Thoracic aorta (tissue), 2 donors: Measurements from ENCODE around the gene POU1F1. TPM values are rescaled to one million over a fixed set of nuclear protein-coding genes. Genes with fewer than 3 reads are reported as not detected.

Source experiments
- ATAC-seq: fragments of 150-250 bp; one replicate; pipeline ENCODE4 v1.8.0; 2017; ENCODE audit warnings: low read depth; ENCODE audit not compliant: insufficient number of reproducible peaks, low FRiP score
- DNase-seq: peaks from one replicate; pipeline ENCODE4 v3.0.0-alpha.2; 2020; ENCODE audit warnings: low spot score
- H3K27ac ChIP-seq, 2 donors: fragments of 200-600 bp; sonication (generic); 1 replicate in 1 of 2; 2 replicates in 1 of 2; pipeline ENCODE4 v1.5.1; 2016; ENCODE audit warnings: mild to moderate bottlenecking in 2 of 2, moderate library complexity in 2 of 2
- H3K27me3 ChIP-seq: fragments of 200-600 bp; sonication (generic); replicated peaks from 2 replicates; pipeline ENCODE4 v1.6.0; 2016; ENCODE audit warnings: mild to moderate bottlenecking; ENCODE audit not compliant: insufficient read depth
- H3K36me3 ChIP-seq: fragments of 200-600 bp; sonication (generic); one replicate; pipeline ENCODE4 v1.5.1; 2016
- H3K4me1 ChIP-seq, 2 donors: fragments of 200-600 bp; sonication (generic); 1 replicate in 1 of 2; 2 replicates in 1 of 2; pipeline versions ENCODE4 v1.5.1 to v1.6.0; 2016; ENCODE audit warnings: low read depth in 2 of 2, mild to moderate bottlenecking in 1 of 2; ENCODE audit not compliant: control insufficient read depth in 1 of 2
- H3K4me3 ChIP-seq: fragments of 200-600 bp; sonication (generic); 2 replicates; pipeline ENCODE4 v1.5.1; 2016; ENCODE audit warnings: mild to moderate bottlenecking
- H3K9me3 ChIP-seq: fragments of 200-600 bp; sonication (generic); 2 replicates; pipeline ENCODE4 v1.5.1; 2016
- total RNA-seq, 2 donors: library from RNA; depleted of rRNA; stranded (reverse); fragments of >200 nt; gene quantifications; one replicate each; pipeline versions ENCODE4 v1.1.0 to v1.2.3, GENCODE V29; 2016
- TF ChIP-seq, protein P1 (sequence below): fragments of 200-600 bp; sonication (generic); IDR thresholded peaks from one replicate; pipeline ENCODE4 v1.5.1; 2019; ENCODE audit warnings: antibody characterized with exemption

Gene POU1F1
- total RNA-seq, 2 donors from 2014 or later, result not detected

DNA sequence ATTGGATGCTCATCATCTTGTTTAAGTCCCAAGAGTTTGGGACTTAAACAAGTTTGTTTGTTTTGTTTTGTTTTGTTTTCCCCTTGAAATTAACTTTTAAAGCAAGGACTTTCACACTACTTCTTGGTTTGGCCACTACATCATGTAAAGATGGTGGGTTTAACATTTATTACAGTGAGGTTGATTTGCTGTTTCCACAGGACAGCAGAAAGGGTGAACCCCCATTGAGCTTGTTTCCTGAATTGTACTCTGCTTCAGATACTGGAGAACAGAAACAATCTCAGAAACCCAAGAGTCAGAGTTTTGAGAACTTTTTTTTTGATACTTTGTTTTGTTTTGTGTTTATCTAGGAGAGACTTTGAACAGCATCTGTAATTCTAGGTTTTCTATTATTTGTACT lies 6.7 kb downstream of the POU1F1 start:
- no peaks in the 10 kb centered on the region for H3K9me3 ChIP-seq
- H3K27me3 ChIP-seq, result no peaks in the 10 kb centered on the region
- DNase-seq, result no peak
- H3K36me3 ChIP-seq, result no peaks in the 10 kb centered on the region
- H3K4me1 ChIP-seq, result no peaks in the 10 kb centered on the region
- ATAC-seq, result no peak
- H3K4me3 ChIP-seq, result no peak overlapping the region
- no peak overlapping the region for H3K27ac ChIP-seq
- TF ChIP-seq, protein P1, sequence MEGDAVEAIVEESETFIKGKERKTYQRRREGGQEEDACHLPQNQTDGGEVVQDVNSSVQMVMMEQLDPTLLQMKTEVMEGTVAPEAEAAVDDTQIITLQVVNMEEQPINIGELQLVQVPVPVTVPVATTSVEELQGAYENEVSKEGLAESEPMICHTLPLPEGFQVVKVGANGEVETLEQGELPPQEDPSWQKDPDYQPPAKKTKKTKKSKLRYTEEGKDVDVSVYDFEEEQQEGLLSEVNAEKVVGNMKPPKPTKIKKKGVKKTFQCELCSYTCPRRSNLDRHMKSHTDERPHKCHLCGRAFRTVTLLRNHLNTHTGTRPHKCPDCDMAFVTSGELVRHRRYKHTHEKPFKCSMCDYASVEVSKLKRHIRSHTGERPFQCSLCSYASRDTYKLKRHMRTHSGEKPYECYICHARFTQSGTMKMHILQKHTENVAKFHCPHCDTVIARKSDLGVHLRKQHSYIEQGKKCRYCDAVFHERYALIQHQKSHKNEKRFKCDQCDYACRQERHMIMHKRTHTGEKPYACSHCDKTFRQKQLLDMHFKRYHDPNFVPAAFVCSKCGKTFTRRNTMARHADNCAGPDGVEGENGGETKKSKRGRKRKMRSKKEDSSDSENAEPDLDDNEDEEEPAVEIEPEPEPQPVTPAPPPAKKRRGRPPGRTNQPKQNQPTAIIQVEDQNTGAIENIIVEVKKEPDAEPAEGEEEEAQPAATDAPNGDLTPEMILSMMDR, result no peak

DNA sequence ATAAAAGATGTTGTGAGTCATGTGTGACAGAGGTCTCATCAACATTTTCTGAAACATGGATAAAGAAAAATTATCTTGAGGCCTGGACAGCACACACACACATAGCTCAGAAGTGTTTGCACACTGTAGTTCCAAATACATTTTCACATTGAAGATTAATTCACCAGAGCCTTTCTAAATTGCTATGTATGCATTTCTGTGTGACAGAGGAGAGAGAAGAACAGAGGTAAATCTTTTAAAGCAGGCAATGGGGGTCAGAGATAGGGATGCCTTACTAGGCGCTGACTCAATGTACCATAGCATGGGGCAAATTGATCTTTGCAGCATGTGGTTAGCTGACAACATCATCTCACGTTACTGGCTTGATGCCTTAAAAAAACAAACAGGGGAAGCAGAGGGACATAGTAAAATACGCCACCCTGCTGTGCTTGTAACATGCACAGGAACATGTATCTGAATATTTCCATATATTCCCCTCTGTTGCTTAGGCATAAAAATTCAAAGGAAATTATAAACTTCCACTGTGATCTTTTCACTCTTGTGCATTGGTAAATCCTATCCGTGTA lies 7.7 kb downstream of the POU1F1 start:
- no peaks in the 10 kb centered on the region for H3K9me3 ChIP-seq
- no peak for ATAC-seq
- no peaks in the 10 kb centered on the region for H3K36me3 ChIP-seq
- H3K4me3 ChIP-seq, result no peak overlapping the region
- DNase-seq, result no peak
- no peak overlapping the region for H3K27ac ChIP-seq
- H3K27me3 ChIP-seq, result no peaks in the 10 kb centered on the region
- no peaks in the 10 kb centered on the region for H3K4me1 ChIP-seq
- TF ChIP-seq, protein P1, result no peak

DNA sequence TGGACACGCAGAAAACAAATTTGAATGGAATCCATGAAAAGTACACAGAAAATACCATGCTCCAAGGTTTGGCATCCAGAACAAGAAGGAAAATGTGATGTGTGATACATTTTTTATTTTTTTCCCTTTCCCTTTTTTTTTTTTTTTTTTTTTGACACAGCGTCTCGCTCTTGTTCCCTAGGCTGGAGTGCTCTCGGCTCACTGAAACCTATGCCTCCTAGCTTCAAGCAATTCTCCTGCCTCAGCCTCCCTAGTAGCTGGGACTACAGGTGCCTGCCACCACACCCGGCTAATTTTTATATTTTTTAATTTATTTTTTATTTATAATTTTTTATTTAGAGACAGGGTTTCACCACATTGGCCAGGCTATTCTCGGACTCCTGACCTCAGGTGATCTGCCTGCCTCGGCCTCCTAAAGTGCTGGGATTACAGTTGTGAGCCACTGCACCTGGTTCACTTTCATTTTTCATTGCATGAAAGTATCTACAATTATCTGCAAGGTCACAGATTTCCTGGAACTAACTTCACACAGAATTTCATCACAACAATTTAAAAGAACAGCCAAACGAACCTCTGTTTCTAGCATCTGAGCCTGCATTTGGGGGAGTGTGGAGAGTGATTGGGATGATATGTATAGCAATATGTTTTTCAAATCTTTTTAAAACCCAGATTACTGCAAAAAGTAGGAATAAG lies 8.3 kb downstream of the POU1F1 start:
- ATAC-seq (no peak), DNase-seq (no peak)
- Histone ChIP-seq H3K4me3 (no peak overlapping the region), H3K9me3 (no peaks in the 10 kb centered on the region), H3K27me3 (no peaks in the 10 kb centered on the region), H3K4me1 (no peaks in the 10 kb centered on the region), H3K27ac (no peak overlapping the region), H3K36me3 (no peaks in the 10 kb centered on the region)
- TF ChIP-seq, protein P1, result no peak

DNA sequence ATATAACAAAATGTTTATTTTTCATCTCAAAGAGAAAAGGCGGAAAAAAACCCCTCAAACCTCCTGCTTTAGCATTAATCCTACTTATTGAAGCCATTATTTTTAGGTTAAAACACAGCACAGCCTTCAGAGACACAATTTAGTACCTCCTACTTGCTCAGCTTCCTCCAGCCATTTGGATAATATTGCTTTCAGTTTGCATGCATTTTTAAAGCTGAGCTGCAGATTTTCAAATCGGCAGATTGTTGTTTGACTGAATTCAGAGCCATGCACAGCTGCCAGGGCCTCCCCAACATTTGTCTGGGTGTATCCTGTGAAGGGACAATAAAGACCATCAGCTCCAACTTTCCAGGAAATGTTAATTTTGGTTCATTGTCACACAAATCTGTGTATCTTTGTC lies 14.5 kb downstream of the POU1F1 start:
- no peak overlapping the region for H3K27ac ChIP-seq
- ATAC-seq (no peak), DNase-seq (no peak)
- no peaks in the 10 kb centered on the region for H3K4me1 ChIP-seq
- H3K27me3 ChIP-seq, result no peaks in the 10 kb centered on the region
- no peaks in the 10 kb centered on the region for H3K9me3 ChIP-seq
- TF ChIP-seq, protein P1, result no peak
- H3K4me3 ChIP-seq, result no peak overlapping the region
- H3K36me3 ChIP-seq, result no peaks in the 10 kb centered on the region

DNA sequence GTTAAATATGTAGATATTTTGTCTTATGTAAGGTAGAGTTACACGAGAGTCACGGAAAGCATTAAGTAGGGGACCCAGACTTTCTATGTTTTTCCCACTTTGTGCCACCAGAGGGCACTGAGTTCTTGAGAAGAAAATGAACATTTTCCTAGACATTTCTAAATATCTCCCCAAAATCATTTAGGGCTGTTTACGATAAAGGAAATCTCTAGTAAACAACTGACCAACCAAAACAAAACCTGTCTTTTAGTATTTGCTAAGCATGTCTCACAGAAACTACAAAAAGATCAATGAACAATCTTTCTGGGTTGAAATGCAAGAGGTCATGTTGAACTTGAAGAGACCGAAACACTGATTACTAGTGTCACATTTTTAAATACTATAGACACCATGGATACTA lies 16.1 kb downstream of the POU1F1 start:
- H3K27me3 ChIP-seq, result no peaks in the 10 kb centered on the region
- H3K27ac ChIP-seq, result no peak overlapping the region
- H3K4me1 ChIP-seq, result no peaks in the 10 kb centered on the region
- TF ChIP-seq, protein P1, result peak; percentile 48
- H3K36me3 ChIP-seq, result no peaks in the 10 kb centered on the region
- no peak for DNase-seq
- H3K9me3 ChIP-seq, result no peaks in the 10 kb centered on the region
- ATAC-seq, result no peak
- H3K4me3 ChIP-seq, result no peak overlapping the region
